H1 (cell line): ENCODE results near the gene SORBS1. TPM values are rescaled to one million over a fixed set of nuclear protein-coding genes. Genes with fewer than 3 reads are reported as not detected.

ENCODE experiments used
- CBX8 ChIP-seq: fragments of 300-800, 300-1000 bp; sonication (generic); IDR thresholded peaks from 2 replicates; pipeline ENCODE4 v1.7.1; 2016; ENCODE audit warnings: low read depth, low read length, borderline replicate concordance
- NRF1 ChIP-seq: IDR thresholded peaks from 2 replicates; pipeline ENCODE4 v1.6.1; 2011; ENCODE audit warnings: mild to moderate bottlenecking, low read depth, low read length, improper control_type of control experiment
- POLR2A ChIP-seq, 2 experiments: IDR thresholded peaks; 1 replicate in 1 of 2; 2 replicates in 1 of 2; pipeline ENCODE4 v1.6.1; 2011; ENCODE audit warnings: low read depth in 2 of 2, low read length in 2 of 2, mild to moderate bottlenecking in 2 of 2; ENCODE audit errors: control extremely low read depth in 1 of 2
- POU5F1 ChIP-seq: IDR thresholded peaks from 2 replicates; pipeline ENCODE4 v1.6.1; 2011; ENCODE audit warnings: low read depth, mild to moderate bottlenecking, low read length, moderate library complexity
- RBBP5 ChIP-seq: IDR thresholded peaks from 2 replicates; pipeline ENCODE4 v1.7.1; 2012; ENCODE audit warnings: low read depth, mild to moderate bottlenecking, inconsistent platforms, low read length, moderate library complexity, borderline replicate concordance
- RNF2 ChIP-seq: fragments of 200-900, 300-1000 bp; sonication (generic); IDR thresholded peaks from 2 replicates; pipeline ENCODE4 v1.7.1; 2016; ENCODE audit warnings: borderline replicate concordance, low read depth, mild to moderate bottlenecking, antibody characterized with exemption, low read length; ENCODE audit not compliant: poor library complexity, severe bottlenecking; ENCODE audit errors: missing control alignments
- polyA plus RNA-seq, 7 experiments: library from polyadenylated mRNA; depleted of rRNA in 3 of 7; stranded (reverse) in 5 of 7; unstranded in 2 of 7; fragments of >200 nt in 5 of 7; fragments of 200-250 nt in 2 of 7; gene quantifications; 1 replicate in 5 of 7; 2 replicates in 1 of 7; 4 replicates in 1 of 7; pipeline versions ENCODE4 v1.2.1 to v1.2.3, GENCODE V29; 2011 to 2013; ENCODE audit warnings: missing spikeins in 2 of 7, mixed read lengths in 2 of 7
- total RNA-seq: library from RNA; stranded (reverse); fragmentation: NEBNext Ultra II Directional; extraction: Animal tissue kit (Norgen Biotek cat#: 25700); gene quantifications from 2 replicates; pipeline ENCODE4 v1.2.1, GENCODE V29; 2021

SORBS1 gene
- total and polyA plus RNA-seq, 2 of the 8 experiments (the other 6 are each of a cell fraction or from before 2014, with no cell fraction given) = 16.0 to 35.0 TPM

DNA sequence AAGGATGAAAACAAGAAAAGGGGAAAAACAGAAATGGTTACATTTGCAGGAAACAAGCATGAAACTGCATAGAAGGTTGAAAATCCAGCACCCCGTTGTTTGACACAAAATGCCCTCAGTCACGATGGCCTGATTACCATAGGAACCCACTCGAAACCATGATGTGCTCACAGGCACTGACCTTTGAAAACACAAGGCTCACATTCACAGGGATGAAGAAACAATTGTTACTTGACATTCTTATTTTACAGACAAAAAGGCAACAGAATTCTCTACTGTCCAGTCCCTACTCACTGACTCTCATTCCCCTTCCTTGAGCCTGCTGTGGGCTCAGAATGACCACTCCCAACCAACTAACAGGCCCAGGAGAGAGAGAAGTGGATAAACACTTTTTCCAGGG lies 138.9 kb downstream of the SORBS1 start (continued):
- TF ChIP-seq POU5F1 (no peak), RNF2 (no peak), RBBP5 (no peak), POLR2A (IDR thresholded peaks at IDR 0.05; ENCODE audit: control extremely low read depth in 1 of 2, low read depth in 2 of 2, low read length in 2 of 2) (no peak), NRF1 (no peak), CBX8 (no peak)
